ENCODE data around the gene GLG1. TPM values are rescaled to one million over a fixed set of nuclear protein-coding genes. Genes with fewer than 3 reads are reported as not detected.

GLG1 gene
- total RNA-seq, 1 experiment from 2014 or later = 117 TPM

- H2AFZ ChIP-seq = no peak overlapping the region
- CTCF ChIA-PET = no interaction called here
- 0 out of 2 replicates have a peak, but pooled peaks cover 3% of the 10 kb centered on the region for H4K20me1 ChIP-seq (ENCODE audit: insufficient read depth)
- no peaks in the 10 kb centered on the region for H3K4me1 ChIP-seq (replicated peaks; ENCODE audit: insufficient read depth)
- H3K9me2 ChIP-seq (ENCODE audit: insufficient read depth) = no peaks in the 10 kb centered on the region
- no peak overlapping the region for H3K4me3 ChIP-seq
- H3K4me2 ChIP-seq = no peak overlapping the region
- POLR2A ChIA-PET (ENCODE audit: unreplicated experiment) = interaction anchor here (0.6 kb wide), 2 partner anchors 57 to 68 kb away, joined by 3 read pairs; no protein-coding TSS in a partner anchor
- no peaks in the 10 kb centered on the region for H3K27me3 ChIP-seq (ENCODE audit: insufficient read depth, low read depth)
- 0 out of 2 replicates have a peak, but pooled peaks cover 3% of the 10 kb centered on the region for H3K36me3 ChIP-seq (ENCODE audit: low read depth)
- BruUV-seq (replicated peaks) = no TSS peak
- TF ChIP-seq, protein P1, sequence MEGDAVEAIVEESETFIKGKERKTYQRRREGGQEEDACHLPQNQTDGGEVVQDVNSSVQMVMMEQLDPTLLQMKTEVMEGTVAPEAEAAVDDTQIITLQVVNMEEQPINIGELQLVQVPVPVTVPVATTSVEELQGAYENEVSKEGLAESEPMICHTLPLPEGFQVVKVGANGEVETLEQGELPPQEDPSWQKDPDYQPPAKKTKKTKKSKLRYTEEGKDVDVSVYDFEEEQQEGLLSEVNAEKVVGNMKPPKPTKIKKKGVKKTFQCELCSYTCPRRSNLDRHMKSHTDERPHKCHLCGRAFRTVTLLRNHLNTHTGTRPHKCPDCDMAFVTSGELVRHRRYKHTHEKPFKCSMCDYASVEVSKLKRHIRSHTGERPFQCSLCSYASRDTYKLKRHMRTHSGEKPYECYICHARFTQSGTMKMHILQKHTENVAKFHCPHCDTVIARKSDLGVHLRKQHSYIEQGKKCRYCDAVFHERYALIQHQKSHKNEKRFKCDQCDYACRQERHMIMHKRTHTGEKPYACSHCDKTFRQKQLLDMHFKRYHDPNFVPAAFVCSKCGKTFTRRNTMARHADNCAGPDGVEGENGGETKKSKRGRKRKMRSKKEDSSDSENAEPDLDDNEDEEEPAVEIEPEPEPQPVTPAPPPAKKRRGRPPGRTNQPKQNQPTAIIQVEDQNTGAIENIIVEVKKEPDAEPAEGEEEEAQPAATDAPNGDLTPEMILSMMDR (conservative IDR thresholded peaks at IDR 0.05) = no peak
- TF ChIP-seq EZH2 (IDR thresholded peaks at IDR 0.05; ENCODE audit: low read depth) = no peak
- no peaks in the 10 kb centered on the region for H3K79me2 ChIP-seq (ENCODE audit: low read depth)
- no peak overlapping the region for H3K27ac ChIP-seq
- no peaks in the 10 kb centered on the region for H3K9me3 ChIP-seq (ENCODE audit: insufficient read depth, low read depth)
- no peak for DNase-seq
- intact Hi-C loops (cut with micrococcal nuclease; ENCODE audit: unreplicated experiment) = no loop called here
- no peaks in the 10 kb centered on the region for H3F3A ChIP-seq (ENCODE audit: insufficient read depth, low read depth)
Measured at GRCh38 chr16:74499114-74499513, 107.8 kb downstream of the GLG1 start.

- Histone ChIP-seq H3K9me3 (ENCODE audit: insufficient read depth, low read depth) (no peaks in the 10 kb centered on the region), H3K27ac (no peak overlapping the region), H3K4me3 (no peak overlapping the region), H3K79me2 (ENCODE audit: low read depth) (no peaks in the 10 kb centered on the region), H3F3A (ENCODE audit: insufficient read depth, low read depth) (no peaks in the 10 kb centered on the region), H3K4me1 (replicated peaks; ENCODE audit: insufficient read depth) (no peaks in the 10 kb centered on the region), H3K36me3 (ENCODE audit: low read depth) (0 out of 2 replicates have a peak, but pooled peaks cover 3% of the 10 kb centered on the region), H2AFZ (no peak overlapping the region), H4K20me1 (ENCODE audit: insufficient read depth) (no peaks in the 10 kb centered on the region), H3K27me3 (ENCODE audit: insufficient read depth, low read depth) (no peaks in the 10 kb centered on the region), H3K4me2 (no peak overlapping the region), H3K9me2 (ENCODE audit: insufficient read depth) (no peaks in the 10 kb centered on the region)
- ChIA-PET CTCF (no interaction called here), POLR2A (ENCODE audit: unreplicated experiment) (no interaction called here)
- no TSS peak for BruUV-seq (replicated peaks)
- intact Hi-C loops (cut with micrococcal nuclease; ENCODE audit: unreplicated experiment) = no loop called here
- no peak for DNase-seq
- no peak for TF ChIP-seq EZH2 (IDR thresholded peaks at IDR 0.05; ENCODE audit: low read depth)
- TF ChIP-seq, protein P1 (conservative IDR thresholded peaks at IDR 0.05) = no peak
Measured at GRCh38 chr16:74497761-74498160, 109.2 kb downstream of the GLG1 start.

GRCh38 chr16:74496054-74496453, 110.9 kb downstream of the GLG1 start:
- TF ChIP-seq EZH2 (IDR thresholded peaks at IDR 0.05; ENCODE audit: low read depth) = no peak
- TF ChIP-seq, protein P1 (conservative IDR thresholded peaks at IDR 0.05) = no peak
- Histone ChIP-seq H3K9me3 (ENCODE audit: insufficient read depth, low read depth) (no peaks in the 10 kb centered on the region), H3K4me1 (replicated peaks; ENCODE audit: insufficient read depth) (no peaks in the 10 kb centered on the region), H3K27ac (no peak overlapping the region), H3K36me3 (ENCODE audit: low read depth) (0 out of 2 replicates have a peak, but pooled peaks cover 2% of the 10 kb centered on the region), H2AFZ (no peak overlapping the region), H3K4me2 (no peak overlapping the region), H3K79me2 (ENCODE audit: low read depth) (no peaks in the 10 kb centered on the region), H4K20me1 (ENCODE audit: insufficient read depth) (no peaks in the 10 kb centered on the region), H3F3A (ENCODE audit: insufficient read depth, low read depth) (no peaks in the 10 kb centered on the region), H3K27me3 (ENCODE audit: insufficient read depth, low read depth) (no peaks in the 10 kb centered on the region), H3K9me2 (ENCODE audit: insufficient read depth) (no peaks in the 10 kb centered on the region), H3K4me3 (no peak overlapping the region)
- intact Hi-C loops (cut with micrococcal nuclease; ENCODE audit: unreplicated experiment) = no loop called here
- DNase-seq = no peak
- ChIA-PET CTCF (no interaction called here), POLR2A (ENCODE audit: unreplicated experiment) (no interaction called here)
- BruUV-seq (replicated peaks) = no TSS peak

All from PC-9 (cell line).